Panc1 (cell line): ENCODE results near the gene SMARCB1. TPM values are rescaled to one million over a fixed set of nuclear protein-coding genes. Genes with fewer than 3 reads are reported as not detected.

ENCODE experiments used
- total RNA-seq: library from RNA; stranded (reverse); gene quantifications from one replicate; pipeline ENCODE4 v1.2.1, GENCODE V29; 2021; ENCODE audit not compliant: unreplicated experiment

Gene SMARCB1
- total RNA-seq, 1 experiment from 2014 or later: 70.2 TPM

Other genes with a start within 250 kb of the SMARCB1 start
- not detected for gene IGLL1, start 206.7 kb upstream of the SMARCB1 start, total RNA-seq
- not detected for gene DRICH1, start 154.6 kb upstream of the SMARCB1 start, total RNA-seq
- gene RGL4, start 96.0 kb upstream of the SMARCB1 start, total RNA-seq: not detected
- gene ZNF70, start 35.9 kb upstream of the SMARCB1 start, total RNA-seq: 3.2 TPM
- gene VPREB3, start 32.5 kb upstream of the SMARCB1 start, total RNA-seq: not detected
- gene C22orf15, start 24.0 kb upstream of the SMARCB1 start, total RNA-seq: not detected
- gene CHCHD10, start 19.0 kb upstream of the SMARCB1 start, total RNA-seq: 84.4 TPM
- 3.0 TPM for gene MMP11, start 14.1 kb upstream of the SMARCB1 start, total RNA-seq
- gene DERL3, start 52.0 kb downstream of the SMARCB1 start, total RNA-seq: 1.0 TPM
- 33.8 TPM for gene SLC2A11, start 70.9 kb downstream of the SMARCB1 start, total RNA-seq
- gene MIF, start 107.4 kb downstream of the SMARCB1 start, total RNA-seq: 936 TPM
- gene GSTT2B, start 174.2 kb downstream of the SMARCB1 start, total RNA-seq: 6.5 TPM
- gene DDTL, start 179.9 kb downstream of the SMARCB1 start, total RNA-seq: not detected
- gene DDT, start 187.5 kb downstream of the SMARCB1 start, total RNA-seq: 137 TPM
- gene GSTT2, start 193.2 kb downstream of the SMARCB1 start, total RNA-seq: 0.26 TPM
- gene GSTT4, start 218.5 kb downstream of the SMARCB1 start, total RNA-seq: not detected
- 46.1 TPM for gene CABIN1, start 224.3 kb downstream of the SMARCB1 start, total RNA-seq